PC-3 (cell line): ENCODE measurements around the gene FAM120AOS.

Source experiments
- EZH2 ChIP-seq: fragments of 300-600 bp; sonication (generic); IDR thresholded peaks from one replicate; pipeline ENCODE4 v1.6.1; 2017; ENCODE audit warnings: antibody characterized with exemption, mild to moderate bottlenecking, low read length; ENCODE audit not compliant: unreplicated experiment
- TF ChIP-seq, protein P1 (sequence below): fragments of 300-600 bp; sonication (generic); conservative IDR thresholded peaks from 2 replicates; pipeline ENCODE4 v1.5.1; 2017; ENCODE audit warnings: antibody characterized with exemption, low read depth, mild to moderate bottlenecking, low read length

DNA sequence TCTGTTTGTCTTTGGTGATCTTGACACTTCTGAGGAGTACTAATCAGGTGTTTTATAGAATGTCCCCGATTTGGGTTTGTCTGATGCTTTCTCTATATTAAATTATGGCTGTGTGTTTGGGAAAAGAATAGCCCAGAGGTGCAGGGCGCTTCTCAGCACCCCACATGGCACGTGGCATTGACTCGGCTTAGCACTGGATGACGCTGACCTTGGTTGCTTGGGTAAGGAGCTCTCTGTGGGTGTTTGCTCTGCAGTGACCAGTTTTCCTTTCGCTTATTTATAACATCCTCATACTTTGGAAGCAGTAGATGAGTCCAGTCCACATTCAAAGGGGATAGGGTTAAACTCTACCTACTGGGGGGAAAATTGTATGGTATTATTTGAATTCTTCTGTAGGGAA is 12.5 kb upstream of the FAM120AOS start:
- TF ChIP-seq, protein P1, sequence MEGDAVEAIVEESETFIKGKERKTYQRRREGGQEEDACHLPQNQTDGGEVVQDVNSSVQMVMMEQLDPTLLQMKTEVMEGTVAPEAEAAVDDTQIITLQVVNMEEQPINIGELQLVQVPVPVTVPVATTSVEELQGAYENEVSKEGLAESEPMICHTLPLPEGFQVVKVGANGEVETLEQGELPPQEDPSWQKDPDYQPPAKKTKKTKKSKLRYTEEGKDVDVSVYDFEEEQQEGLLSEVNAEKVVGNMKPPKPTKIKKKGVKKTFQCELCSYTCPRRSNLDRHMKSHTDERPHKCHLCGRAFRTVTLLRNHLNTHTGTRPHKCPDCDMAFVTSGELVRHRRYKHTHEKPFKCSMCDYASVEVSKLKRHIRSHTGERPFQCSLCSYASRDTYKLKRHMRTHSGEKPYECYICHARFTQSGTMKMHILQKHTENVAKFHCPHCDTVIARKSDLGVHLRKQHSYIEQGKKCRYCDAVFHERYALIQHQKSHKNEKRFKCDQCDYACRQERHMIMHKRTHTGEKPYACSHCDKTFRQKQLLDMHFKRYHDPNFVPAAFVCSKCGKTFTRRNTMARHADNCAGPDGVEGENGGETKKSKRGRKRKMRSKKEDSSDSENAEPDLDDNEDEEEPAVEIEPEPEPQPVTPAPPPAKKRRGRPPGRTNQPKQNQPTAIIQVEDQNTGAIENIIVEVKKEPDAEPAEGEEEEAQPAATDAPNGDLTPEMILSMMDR = no peak
- no peak for TF ChIP-seq EZH2
